Measurements from ENCODE around the gene LRRC38.

The LRRC38 gene

GRCh38 chr1:13516606-13517005 is 2.8 kb upstream of the LRRC38 start:
- DNase-seq, result no peak

DNA sequence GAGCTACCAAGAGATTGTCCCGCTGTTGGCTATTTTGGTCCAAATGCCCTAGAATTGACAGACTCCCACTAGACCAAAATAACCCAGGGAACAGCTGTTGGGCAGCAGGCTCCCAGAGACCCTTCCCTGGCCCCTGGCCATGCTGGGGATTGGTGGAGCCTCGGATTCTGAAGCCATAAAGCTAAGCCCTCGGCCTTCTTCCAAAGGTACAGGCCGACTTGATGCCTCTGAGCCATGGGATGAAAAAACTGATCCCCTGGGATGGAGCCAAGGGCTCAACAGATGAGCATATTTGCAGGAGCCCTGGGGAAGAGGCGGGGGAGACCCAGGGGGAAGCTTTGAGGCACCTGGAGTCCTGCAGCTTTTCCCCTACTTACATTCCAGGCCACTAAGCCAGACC is 1.0 kb upstream of the LRRC38 start:
- DNase-seq, result no peak

DNA sequence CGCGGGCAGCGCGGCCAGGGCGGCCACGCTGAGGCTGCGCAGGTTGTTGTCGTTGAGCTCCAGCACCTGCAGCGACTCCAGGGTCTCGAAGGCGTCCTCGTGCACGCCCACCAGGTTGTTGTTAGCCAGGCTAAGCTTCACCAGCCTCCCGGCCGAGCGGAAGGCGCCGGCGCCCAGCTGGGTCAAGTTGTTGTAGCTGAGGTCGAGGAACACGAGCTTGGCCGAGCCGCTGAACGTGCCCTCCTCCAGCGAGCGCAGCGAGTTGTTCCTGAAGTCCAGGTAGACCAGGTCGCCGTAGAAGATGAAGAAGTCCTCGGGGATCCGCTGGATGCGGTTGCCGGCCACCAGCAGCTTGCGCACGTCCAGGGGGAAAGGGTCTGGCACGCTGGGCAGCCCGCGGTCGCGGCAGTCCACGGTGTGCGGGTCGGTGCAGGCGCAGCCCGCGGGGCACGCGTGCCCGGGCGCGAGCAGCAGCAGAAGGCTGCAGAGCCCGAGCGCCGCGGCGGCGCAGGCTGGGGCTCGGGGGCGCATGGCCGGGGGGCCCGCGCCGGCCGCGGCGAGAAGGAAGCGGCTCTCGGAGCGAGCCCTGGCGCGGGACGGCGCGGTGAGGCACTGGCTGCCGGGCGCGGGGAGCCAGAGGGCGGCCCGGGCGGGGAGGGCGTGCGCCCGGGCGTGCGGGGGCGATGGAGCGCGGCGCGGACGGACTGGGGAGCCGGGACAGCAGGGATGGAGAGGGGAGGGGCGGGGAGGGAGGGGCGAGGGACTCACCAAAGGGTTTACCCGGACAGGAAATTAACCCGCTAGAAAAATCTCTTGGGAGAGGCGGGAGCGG is 524 bp downstream of the LRRC38 start:
- DNase-seq, result no peak

GRCh38 chr1:13512472-13512871 is 1.3 kb downstream of the LRRC38 start:
- no peak for DNase-seq

- DNase-seq, result no peak
Observed at GRCh38 chr1:13510499-13510898, 3.3 kb downstream of the LRRC38 start.

DNA sequence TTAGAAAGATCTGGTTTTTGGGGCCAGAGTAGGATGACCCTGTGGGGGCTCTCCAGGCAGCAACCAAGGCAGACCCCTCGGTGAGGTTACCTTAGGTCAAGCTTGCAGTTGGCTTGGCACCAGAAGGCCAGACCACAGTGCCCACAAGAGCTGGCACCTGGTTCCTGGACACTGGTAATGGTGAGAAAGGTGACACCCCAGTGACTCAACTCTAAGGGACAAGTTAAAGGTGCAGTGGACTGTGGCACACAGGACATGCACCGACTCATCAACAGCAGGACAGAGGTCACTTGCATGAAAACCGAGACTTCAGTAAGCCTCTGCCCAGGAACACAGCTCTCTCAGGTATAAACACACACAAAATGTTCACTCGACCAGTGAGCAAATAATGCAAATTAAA is 6.7 kb downstream of the LRRC38 start:
- DNase-seq, result no peak

GRCh38 chr1:13505020-13505419 is 8.8 kb downstream of the LRRC38 start:
- no peak for DNase-seq

DNA sequence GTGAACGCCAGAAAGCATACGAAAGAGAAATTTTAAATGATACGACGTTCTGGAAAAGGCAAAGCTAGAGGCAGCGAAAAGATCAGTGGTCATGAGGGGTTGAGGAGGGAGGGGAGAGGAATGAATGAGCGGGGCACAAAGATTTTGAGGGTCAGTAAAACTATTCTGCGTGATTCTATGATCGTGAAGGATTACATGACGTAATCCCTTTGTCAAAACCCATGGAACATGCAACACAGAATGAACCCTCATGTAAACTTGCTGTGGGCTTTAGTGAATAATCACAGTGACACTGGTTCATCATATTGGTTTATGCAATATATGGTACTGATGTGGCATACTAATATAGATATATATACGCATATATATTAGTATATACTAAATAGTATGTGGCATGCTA is 13.0 kb downstream of the LRRC38 start:
- DNase-seq, result no peak

GRCh38 chr1:13499422-13499821 is 14.4 kb downstream of the LRRC38 start:
- no peak for DNase-seq

DNA sequence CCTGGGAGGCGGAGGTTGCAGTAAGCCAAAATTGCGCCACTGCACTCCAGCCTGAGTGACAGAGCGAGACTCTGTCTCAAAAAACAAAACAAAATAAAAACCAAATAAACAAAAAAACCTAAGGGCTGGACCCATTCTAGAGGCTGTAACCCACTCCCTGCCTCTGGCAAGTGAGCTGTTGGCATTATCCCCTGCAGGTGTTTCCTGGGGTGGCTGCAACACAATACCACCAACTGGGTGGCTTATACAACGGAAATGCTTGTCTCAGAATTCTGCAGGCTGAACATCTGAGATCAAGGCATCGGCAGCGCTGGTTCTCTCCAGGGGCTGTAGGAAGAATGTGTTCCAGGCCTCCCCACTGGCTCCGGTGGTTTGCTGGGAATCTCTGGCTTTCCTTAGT is 15.2 kb downstream of the LRRC38 start:
- no peak for DNase-seq

DNA sequence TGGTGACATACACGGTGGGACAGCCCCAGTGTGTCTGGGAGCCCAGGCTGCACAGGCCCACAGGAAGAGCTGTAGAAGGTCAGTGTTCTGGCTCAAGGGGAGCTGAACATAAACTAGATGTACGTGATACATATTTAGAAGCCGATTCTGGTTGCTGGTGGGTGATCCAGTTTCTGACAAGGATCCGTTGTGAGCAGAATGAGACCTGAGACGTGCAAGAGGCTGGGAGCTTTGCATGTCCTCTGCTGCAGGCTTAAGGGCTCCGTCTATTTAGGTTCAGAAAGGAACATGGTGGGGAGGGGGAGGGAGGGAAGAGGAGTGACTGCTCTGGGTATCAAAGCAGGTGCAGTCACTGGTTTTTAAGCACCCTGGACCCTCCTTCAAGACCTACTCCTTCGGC is 18.6 kb downstream of the LRRC38 start:
- DNase-seq, result no peak

DNA sequence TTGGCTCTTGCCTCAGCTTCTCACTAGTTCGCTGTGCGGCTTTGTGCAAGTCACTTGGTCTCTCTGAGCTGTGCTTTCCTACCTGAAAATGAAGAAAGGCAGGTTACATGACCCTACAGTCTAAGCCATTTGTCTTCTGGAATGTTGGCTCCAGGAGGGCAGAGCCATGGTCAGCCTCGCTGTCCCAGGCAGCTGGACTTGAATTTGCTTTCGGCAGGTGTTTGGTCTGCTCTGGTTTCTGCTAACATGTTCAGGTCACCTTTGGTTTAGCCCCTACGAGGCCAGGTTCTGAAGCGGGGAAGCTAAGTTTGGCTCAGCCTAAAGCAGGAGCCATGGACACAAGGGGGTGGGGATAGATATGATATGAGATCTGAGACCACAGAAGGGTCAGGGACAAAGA is 19.1 kb downstream of the LRRC38 start:
- no peak for DNase-seq

DNA sequence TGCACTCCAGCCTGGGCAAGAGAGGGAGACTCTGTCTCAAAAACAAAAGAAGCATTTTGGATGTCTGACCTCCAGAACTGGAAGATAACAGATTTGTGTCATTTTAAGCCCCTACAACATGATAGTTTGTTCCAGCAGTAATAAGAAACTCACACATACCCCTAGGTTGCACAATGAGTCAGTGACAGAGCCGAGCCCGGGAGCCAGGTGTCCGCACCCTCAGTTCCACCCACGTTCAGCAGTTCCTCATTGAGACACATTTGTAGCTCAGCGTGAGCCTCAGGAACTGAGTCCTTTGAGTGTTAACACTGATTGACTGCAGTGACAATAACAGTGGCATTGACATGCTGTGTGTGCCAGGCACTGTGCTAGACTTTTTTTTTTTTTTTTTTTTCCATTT is 19.8 kb downstream of the LRRC38 start:
- no peak for DNase-seq

DNA sequence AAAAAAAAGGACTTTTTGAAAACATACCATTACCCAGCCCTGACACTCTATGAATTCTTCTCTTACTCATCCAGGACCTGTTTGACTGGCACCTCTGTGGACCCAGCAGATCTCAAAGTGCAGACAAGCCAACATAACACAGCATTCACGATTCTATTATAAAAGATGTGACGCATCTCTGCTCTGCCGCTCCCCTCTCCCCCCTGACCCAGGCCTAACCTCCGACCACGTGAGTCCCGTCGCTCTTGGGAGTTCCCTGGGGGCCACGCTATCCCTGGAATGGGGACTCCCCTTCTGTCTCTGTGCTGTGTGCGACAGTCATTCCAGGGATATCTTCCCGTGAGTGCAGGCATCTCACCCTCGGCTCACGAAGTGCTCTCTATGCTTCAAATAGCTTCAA is 21.1 kb downstream of the LRRC38 start:
- DNase-seq, result no peak

DNA sequence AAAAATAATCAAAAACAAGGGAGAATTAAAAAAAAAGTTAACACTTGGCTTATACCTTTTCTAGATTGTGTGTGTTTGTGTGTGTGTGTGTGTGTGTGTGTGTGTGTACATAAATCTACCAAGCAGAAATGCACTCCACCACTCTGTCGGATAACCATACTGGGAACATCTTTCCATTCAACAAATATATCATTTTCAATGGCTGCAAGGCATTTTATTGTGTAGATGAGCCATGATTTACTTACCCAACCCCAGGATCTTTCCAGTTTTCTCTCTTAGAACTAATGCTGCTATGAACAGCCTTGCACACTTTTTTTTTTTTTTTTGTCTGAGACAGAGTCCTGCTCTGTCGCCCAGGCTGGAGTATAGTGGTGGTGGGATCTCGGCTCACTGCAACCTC is 25.8 kb downstream of the LRRC38 start:
- no peak for DNase-seq

DNA sequence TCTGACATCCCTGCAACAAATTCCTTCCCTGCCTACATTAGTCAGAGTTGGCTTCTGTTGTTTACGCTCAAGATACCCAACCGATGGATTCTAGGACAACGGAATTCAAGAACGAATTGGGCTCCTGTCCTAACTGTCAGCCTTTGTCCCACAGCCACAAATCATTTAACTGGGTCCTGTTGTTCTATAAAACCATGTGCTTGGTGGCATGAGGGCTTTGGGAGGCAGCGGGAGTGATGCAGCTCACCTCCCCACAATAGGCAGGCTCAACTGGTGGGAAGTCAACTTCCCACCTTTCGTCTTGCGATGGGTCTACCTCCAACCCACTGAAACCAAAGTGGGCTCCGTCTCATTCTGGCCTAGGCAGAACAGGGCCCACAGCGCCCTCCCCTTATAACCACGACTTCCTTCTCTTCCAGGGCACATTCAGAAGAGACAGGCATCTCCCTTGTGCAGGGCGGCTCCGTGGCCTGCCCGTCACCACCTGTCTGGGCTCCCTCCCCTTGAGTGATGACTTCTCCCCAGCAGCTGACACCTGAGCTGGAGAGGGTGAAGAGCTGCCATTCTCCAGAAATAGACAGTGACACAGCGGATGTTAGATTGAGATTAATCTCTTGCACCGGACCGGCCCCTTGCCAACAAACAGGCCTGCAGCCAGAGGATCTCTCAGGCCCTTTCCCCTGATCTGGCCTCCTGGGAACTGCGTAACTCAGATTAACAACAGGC is 26.5 kb downstream of the LRRC38 start:
- DNase-seq, result no peak

DNA sequence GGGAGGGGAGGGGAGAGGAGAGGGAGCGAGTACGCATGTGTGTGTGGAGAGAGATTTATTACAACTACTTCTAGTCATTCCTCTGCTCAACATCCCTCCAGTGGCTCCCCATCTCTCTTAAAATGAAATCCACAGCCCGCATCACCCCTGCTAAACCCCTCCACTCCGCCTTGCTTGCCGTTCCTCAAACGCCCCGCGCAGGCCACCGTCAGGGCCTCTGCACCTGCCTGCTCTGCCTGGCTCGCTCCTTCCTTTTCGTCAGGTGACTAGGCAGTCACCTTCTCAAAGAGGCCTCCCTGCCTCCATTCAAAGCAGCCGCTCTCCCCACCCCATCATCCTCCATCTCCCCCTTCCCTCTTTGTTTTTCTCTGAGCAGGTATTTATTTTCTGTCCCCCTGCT is 29.9 kb downstream of the LRRC38 start:
- no peak for DNase-seq

GRCh38 chr1:13482600-13482999 is 31.2 kb downstream of the LRRC38 start:
- no peak for DNase-seq

DNA sequence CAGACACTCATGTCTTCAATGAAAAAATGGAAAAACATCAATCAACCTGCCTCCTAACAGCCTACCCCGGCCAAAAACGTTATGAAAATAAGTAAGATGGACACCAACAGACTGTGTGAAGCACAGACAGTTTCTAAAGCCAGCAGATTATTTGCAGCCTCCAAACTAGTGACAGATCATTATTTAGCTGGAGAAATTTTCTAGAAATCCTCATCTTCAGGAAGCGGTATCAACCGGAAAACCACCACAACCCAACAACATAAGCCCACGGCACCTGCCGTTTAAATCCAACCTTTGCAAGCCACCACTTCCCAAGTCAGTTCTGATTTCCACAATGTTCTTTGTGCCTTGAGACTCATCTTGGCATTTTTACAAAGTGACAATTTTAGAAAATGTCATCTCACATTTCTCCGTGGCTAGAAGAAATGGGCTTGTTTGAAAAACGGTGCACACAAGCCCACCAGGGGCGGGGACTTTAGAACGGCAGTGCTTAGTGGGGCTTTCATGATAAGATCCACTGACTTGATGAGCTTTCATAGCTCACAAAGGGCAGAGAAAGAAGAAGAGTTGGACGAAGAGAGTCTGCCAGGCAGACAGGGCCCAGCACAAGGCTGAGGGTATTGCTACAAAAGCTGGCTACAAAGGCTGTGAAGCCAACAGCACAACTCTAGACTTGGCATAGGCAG is 34.5 kb downstream of the LRRC38 start:
- DNase-seq, result no peak

DNA sequence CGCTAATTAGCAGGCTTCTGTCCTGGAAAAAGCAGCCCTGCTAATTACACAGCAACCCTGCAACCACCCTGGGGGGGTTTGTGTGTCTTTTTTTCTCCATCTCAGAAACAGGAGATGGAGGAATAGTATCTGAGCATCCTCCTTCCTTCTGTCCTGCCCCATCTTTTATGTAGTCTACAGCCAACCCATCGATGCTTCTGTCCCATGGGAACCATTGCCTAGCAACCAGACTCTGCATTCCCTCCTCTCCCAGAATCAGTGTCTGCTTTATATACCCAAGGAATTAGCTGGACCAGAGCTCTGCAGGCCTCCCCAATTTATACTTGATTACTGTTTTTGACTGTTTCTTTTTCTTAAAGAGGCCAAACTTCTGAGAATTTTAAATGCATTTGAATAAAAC is 35.1 kb downstream of the LRRC38 start:
- no peak for DNase-seq

DNA sequence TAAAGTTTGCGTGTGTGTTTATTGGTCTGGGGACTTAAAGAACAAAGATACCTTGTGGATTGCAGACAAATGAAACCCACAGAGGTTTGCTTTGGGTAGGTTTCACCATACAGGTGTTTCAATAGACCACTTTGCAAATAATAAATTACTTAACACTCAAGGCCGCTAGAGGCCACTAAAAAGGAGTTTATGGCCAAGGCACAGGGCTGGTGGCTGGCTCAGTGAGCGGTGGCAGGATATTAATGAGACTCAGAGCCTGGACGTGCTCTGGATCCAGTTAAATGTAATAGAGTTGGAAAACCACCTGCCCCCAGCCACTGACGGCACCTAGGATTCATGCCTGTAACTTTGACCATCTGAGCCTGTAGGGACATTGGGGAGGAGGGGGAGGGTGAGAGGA is 44.5 kb downstream of the LRRC38 start:
- no peak for DNase-seq

- DNase-seq, result no peak
Observed at GRCh38 chr1:13465515-13465914, 48.3 kb downstream of the LRRC38 start.

GRCh38 chr1:13462682-13463081 is 51.1 kb downstream of the LRRC38 start:
- no peak for DNase-seq

DNA sequence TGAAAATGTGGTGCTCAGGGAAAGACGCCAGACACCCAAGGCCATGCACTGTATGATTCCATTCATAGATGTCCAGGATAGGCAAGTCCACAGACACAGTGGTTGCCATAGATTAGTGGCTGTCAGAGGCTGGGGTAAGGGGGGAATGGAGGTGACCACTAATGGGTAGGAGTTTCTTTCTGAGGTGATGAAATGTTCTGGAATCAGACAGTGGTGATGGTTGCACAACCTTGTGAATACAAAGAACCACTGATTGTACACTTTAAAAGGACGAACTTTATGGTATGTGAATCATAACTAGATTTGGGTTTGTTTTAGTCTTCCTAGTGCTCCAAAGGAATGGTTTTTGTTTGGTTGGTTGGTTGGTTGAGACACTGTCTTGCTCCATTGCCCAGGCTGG is 51.8 kb downstream of the LRRC38 start:
- DNase-seq, result no peak

Measured in NCI-H446 treated with DMSO at 0.1 percent for 48 hours (cell line).